Stimulated activated CD4-positive, alpha-beta T cell treated with anti-CD3 and anti-CD28 coated beads, Interleukin-1b, Interleukin-23, amount 100 ng/mL, for 48 hours (primary cell): ENCODE data around the gene PIAS4.
A peak's percentile ranks its signal among the peaks of the same experiment; 100 is the strongest.
"Not testable (repeated sequence)": the region's sequence is repeated elsewhere in the genome, so short reads cannot be mapped to it uniquely, and the experiment has no call there.

Source experiments
- DNase-seq: peaks from one replicate; pipeline ENCODE4 v3.0.0-alpha.2; 2020

The PIAS4 gene

GRCh38 chr19:4007021-4007835 is at the start of gene PIAS4:
Gene PIAS4 (plus strand): TSS chr19:4007736. CDS start chr19:4007761, 25 bp downstream.
- DNase-seq: peak; percentile 93

GRCh38 chr19:3958836-3959765 is 48.4 kb upstream of the PIAS4 start:
- DNase-seq: no peak

GRCh38 chr19:3959766-3960131 is 47.8 kb upstream of the PIAS4 start:
- DNase-seq: no peak

GRCh38 chr19:3961007-3961406 is 46.5 kb upstream of the PIAS4 start:
- no peak for DNase-seq

GRCh38 chr19:3963458-3964255 is 43.9 kb upstream of the PIAS4 start:
- DNase-seq: no peak

GRCh38 chr19:3964256-3965194 is 43.0 kb upstream of the PIAS4 start:
- no peak for DNase-seq

- no peak for DNase-seq
Observed at GRCh38 chr19:3966051-3967017, 41.2 kb upstream of the PIAS4 start.

GRCh38 chr19:3967983-3968382 is 39.6 kb upstream of the PIAS4 start:
- not testable (repeated sequence) for DNase-seq

- DNase-seq: no peak
Observed at GRCh38 chr19:3968556-3969434, 38.7 kb upstream of the PIAS4 start.

GRCh38 chr19:3969435-3970312 is 37.9 kb upstream of the PIAS4 start:
- DNase-seq: no peak

GRCh38 chr19:3970313-3970807 is 37.2 kb upstream of the PIAS4 start:
- no peak for DNase-seq

- DNase-seq: peak; percentile 94
Observed at GRCh38 chr19:3970808-3971598, 36.5 kb upstream of the PIAS4 start, which contains the start of gene DAPK3. Gene DAPK3 (minus strand): TSS chr19:3971099. CDS start chr19:3969735, 1,364 bp downstream.

GRCh38 chr19:3975144-3975543 is 32.4 kb upstream of the PIAS4 start:
- no peak for DNase-seq

GRCh38 chr19:3975637-3976087 is 31.9 kb upstream of the PIAS4 start:
- no peak for DNase-seq

- no peak for DNase-seq
Observed at GRCh38 chr19:3976495-3977241, 30.9 kb upstream of the PIAS4 start.
